CD4-positive, alpha-beta T cell treated with Interleukin-15 for 4 hours (primary cell): ENCODE results near the gene DDX60.
"Not testable (repeated sequence)": the region's sequence is repeated elsewhere in the genome, so short reads cannot be mapped to it uniquely, and the experiment has no call there.

Source experiments
- DNase-seq: peaks from one replicate; pipeline ENCODE4 v3.0.0-alpha.2; 2020; ENCODE audit warnings: low spot score

The DDX60 gene

DNA sequence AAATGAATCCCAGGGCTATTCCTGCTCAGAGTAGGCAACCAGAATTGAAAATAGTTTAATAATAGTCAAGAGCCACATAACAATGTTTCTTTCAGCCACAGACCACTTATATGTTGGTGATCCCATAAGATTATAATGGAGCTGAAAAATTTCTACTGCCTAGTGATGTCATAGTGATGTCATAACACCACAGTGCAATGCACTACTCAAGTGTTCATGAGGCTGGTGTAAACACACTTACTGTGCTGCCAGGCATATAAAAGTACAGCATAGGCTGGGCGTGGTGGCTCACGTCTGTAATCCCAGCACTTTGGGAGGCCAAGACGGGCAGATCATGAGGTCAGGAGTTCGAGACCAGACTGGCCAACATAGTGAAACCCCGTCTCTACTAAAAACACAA, 15.1 kb downstream of the DDX60 start:
- not testable (repeated sequence) for DNase-seq

DNA sequence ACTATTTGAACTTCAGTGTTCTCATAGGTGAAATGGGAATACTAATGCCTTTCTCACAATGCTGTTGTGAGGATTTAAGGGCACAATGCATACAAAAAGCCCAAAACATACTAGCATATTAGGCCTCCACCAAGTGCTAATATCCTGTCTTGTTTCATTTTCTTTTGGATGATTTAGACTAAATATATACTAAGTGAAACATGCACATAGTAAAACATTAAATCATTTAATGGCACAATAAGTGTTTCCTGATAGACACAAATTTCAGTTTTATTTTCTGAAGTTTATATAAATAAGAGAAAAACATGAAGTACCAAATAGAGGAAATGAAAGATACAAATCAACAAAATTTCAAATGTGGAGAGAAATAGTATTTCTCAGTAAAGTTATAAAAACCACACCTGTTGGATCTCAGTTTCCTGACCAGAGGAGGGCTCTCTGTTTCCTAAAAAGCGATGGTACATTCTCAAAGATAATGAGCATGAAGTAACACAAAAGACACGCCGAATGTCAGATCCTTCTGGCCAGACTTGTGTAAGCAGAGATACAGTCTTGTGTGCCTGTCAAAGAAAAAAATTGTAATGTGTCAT, 25.1 kb downstream of the DDX60 start:
- DNase-seq = no peak

DNA sequence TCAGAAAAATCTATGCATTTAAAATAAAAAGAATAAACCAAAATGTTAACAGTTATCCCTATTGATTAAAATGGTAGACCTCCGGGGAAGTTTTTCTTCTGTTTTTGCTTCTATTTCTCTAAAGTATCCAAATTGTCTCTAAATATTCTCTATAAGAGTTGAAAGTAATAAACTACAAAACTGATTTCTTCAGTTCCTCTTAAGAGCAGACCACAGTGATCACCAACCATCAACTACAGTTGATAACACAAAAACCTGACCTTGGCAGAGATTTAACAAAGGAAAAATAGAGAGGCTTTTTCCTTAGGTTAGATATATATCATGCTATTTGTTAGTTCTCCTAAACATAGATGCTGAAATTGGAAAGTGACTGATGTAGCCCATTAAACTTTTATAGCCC, 27.3 kb downstream of the DDX60 start:
- DNase-seq = no peak

DNA sequence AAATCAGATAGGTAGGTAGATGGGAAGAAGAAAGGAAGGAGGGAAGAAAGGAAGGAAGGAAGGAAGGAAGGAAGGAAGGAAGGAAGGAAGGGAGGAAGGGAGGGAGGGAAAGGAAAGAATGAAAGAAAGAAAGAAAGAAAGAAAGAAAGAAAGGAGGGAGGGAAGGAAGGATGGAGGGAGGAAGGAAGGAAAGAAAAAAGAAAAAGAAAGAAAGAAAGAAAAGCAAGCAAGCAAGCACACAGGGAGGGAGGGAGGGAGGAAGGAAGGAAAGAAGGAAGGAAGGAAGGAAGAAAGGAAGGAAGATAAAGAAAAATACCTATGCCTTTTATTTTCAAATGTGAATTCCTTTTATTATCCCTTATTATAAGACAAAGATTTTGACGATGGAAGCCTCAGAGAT, 32.7 kb downstream of the DDX60 start:
- not testable (repeated sequence) for DNase-seq

DNA sequence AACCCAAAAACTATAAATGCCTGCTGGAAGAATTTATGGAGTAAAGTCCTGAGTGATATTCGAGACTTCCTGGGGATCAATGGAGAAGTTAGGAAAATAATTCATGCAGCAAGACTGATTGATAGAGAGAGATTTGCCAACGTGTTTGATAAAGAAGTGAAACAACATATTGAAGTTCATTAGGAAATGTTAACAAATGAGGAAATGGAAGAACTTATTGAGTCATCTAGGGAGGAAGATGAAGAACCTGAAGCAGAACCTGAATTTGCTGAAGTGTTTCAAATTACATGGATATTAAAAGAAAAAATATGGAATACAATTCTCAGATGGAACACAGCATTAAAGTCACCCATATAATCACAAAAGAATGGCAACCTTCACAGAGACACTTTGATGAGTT, 39.0 kb downstream of the DDX60 start:
- DNase-seq = no peak

DNA sequence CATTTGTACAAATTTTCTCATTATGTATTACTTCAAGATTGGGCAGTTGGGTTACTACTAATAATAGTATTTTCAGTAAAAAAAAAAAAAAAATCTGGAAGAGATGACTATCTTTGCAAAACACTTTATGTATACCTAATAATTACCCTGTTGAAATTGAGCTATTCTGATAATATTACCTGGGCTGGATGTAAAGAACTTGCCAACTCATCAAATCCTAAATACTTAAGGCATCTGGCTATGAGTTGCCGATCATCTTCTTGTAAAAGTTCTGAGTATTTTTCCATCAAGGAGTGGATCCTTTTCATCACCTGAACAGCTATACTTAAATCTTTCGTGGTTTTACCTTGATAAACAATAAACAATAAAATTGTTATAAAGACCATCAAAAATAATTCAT, 42.7 kb downstream of the DDX60 start:
- DNase-seq = no peak

DNA sequence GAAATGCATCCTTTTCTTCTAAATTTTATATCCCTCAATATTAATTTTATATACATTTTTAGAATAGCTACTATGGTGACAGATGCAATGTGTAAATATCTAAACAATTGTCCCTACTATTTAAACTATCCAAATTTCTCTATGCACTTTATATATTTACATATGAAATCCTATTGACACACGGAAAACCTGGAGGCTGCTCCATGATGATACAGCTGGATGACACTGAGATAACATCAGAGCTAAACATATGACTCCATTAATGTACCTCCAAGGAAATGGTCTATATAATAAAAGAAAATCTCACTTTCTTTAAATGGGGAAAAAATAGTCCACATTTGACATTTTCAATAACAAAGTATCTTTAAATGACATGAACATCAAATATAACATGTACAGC, 43.7 kb downstream of the DDX60 start:
- DNase-seq = no peak

DNA sequence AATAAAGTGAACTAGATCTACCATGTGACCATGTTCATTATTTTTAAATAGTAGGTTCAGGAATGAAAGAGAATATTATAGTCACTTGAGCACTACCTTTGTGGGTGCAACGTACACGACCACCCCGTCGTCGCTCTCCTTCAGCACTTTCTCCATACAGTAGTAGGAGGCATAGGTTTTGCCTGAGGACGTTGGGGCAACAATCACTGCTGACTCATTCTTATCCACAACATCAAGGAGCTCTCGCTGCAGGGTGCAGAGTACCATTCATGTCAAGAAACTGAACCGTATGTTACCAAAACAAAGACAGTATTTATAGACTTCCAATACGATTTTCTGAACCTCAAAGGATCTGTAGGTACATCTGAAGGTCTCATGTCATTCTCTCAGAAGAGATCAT, 44.7 kb downstream of the DDX60 start:
- no peak for DNase-seq

DNA sequence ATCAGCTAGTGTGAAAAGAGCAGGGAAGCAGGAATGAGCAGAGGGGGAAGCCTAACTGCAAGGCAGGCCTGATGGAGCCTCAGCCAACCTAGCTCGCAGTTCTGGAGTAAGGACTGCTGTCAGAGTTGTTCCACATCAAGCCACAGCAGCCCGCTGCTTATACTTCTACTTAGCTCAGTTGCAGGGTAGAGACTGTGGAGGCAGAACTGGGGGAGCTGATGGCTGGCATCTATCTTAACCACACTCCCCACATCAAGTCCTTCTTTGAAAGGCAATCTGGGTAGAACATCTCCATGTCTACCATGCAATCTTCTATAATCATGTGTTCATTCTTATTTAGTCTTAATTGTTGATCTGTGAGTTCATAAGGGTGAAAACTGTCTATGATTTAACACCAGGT, 46.1 kb downstream of the DDX60 start:
- DNase-seq = no peak

DNA sequence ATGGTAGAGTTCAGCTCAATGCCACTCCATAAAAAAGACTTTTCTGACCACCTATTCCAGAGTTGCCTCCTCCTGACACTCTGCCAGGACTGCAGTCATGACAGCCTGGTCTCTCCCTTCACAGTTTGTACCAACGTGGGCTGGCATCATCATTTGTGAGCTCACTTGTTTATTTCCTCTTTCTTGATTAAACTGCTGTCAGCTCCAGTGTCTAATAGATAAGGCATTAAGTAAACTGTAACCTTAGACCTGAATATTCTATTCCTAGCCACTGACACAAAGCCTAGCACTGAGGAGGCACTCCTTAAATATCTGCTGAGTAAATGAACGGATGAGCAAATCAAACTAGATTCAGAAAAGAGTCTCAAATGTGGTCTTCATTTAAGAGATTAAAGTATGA, 48.7 kb downstream of the DDX60 start:
- DNase-seq = no peak

DNA sequence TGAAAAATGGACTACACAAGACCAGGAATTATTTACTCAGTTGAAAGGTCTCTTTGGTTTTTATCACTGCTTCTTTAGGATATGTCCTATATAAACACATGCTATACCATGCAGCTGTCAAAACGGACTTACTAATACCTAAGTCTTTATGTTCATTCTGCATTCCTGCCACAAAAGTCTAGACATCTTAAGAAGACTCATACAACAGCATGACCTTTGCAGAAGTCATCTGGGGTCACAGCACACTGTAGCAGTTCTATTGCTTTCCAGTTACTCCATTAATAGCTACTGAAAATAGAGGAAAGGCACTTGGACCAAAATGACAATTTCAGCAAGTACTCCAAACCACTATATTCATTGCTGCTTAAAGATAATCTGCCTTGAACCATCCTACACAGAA, 53.2 kb downstream of the DDX60 start:
- DNase-seq = no peak

DNA sequence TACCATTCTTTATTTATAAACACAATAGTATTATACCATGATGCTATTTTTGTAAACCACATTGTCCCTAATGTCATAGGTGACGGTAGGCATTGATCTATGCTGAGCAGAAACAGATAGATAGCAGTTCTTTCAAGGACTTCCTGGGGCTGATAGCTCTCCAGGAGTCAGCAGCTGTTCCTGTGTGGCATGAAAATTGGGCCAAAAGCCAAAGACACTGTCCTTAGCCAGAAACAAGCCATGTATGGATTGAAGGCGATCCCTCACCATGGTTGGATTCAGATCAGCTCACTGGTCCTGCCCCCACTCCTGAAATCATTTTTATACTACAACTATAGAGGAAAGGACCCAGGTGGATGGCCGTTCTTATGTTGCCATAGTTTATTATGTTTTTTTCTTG, 53.6 kb downstream of the DDX60 start:
- no peak for DNase-seq

DNA sequence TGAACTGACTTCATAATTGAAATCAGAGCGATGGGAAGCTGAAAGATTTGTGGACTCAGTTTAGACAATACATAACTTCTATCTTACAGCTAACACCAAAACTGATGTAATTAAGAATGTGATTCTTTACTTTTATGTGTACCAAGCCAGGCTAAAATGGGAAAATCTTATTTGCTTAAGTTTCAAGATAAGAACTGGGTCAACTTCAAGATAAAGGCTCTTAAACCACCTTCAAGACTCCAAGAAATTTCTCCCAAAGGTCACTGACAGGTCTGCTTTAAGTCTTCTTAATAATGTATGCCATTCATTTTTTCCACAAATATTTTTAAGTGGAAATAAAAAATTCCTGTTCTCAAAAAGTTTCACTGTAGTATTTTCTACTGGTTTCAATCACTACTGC, 55.5 kb downstream of the DDX60 start:
- DNase-seq = no peak

DNA sequence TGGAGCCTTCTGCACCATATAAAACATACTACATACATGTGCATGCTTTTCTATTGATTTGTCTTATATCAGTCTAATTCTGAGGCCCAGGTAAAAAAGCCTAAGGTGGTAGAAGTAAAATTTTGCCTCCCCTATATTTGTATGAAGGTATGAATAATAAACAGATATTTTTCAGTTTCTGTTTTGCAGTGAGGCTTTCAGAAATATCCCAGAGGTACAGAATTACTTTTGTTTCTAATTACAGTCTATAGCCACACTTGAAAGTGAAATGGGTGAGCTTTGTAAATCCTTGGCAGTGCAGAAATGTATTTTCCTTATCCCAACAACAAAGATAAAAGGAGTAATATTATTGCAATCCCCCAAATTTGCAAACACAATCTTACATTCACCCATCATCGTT, 59.5 kb downstream of the DDX60 start:
- DNase-seq = no peak

DNA sequence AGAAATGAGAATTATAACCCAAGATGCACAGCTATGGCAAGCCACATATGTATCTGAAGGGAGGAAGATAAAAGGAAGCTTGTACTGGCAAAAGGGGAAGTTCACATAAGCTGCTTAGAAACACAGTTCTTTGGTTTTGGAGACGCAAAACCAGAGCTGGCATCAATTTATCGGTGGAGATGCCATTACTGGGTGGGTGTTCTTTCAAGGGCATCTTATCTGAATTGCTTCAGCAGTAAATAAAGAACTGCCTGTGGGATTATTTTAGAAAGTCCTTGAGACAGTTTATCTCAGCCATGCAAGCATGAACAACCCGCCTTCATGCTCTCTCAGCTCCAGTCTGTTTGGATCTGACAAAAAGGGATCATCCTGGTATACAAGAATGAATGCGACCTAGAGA, 60.8 kb downstream of the DDX60 start:
- no peak for DNase-seq

DNA sequence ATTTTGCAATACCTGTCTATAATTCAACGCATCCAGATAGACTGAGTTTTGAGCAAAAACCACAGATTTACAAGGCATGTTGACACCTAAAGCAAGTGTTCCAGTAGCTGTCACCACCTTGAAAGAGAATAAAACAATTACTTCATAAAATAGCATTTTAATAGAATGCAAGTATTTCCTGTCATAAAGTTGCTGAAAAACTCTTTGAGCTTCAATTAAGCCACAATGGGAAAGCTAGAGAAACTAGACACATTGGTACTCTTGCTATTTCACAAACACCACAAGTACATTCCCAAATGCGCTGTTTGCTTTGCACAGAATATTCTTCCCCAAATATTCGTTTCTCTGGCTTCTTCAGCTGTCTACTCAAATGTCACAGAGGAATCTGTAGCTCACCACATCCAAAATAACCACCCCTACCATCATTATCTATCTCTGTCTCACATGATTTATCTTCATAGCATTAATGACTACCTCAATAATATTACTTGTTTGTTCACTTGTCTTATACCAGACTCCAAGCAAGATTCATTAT, 70.3 kb downstream of the DDX60 start:
- DNase-seq = no peak

DNA sequence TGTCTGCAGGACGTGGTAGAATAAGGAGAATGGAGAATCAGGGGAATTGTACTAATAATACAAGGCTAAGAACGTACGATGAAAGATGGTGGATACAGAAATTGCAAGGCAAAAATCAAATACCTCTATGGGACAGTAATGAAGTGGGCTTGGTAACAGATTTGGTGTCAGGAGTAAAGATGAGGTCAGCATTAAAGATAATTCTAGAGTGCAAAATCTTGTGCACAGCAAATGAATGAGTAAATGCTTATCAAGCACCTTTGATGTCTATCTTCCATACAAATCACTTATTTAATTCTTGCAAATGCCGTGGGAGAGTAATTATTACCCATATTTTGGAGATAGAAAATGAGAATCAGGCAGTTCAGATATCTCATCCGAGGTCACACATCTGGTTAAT, 70.9 kb downstream of the DDX60 start:
- DNase-seq = no peak

DNA sequence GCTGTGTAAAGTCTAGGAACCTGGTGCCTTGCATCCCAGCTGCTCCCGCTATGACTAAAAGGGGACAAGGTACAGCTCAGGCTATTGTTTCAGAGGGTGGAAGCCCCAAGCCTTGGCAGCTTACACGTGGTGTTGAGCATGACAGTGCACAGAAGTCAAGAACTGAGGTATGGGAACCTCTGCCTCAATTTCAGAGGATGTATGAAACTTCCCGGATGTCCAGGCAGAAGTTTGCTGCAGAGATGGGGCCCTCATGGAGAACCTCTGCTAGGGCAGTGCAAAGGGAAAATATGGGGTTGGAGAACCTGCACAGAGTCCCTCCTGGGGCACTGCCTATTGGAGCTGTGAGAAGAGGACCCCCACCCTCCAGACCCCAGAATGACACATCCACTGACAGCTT, 76.6 kb downstream of the DDX60 start:
- no peak for DNase-seq

DNA sequence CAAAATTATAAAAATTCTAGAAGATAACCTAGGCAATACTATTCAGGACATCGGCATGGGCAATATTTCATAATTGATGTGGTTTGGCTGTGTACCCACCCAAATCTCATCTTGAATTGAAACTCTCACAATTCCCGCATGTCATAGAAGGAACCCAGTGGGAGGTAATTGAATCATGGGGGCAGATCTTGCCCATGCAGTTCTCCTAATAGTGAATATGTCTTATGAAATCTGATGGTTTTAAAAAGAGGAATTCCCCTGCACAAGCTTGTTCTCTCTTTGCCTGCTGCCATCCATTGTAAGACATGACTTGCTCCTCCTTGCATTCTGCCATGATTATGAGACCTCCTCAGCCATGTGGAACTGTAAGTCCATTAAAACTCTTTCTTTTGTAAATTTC, 77.7 kb downstream of the DDX60 start:
- no peak for DNase-seq

DNA sequence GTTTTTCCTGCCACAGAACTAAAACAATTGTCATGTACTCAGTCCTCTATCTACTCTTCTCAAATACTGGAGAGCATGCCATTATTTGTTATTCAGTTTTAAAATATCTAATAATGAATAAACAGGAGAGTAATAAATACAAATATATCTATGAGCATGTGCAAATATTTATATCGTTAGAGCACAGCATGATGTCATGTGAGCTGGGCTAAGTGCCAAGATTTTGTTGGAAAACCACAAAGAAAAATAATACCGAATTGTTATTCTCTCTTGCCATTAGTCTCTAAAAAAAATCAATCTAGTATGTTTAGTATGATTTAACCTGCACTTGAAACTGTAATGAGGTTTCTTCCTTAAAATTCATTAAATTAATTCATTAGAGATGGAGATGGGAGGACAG, 97.3 kb downstream of the DDX60 start:
- DNase-seq = no peak

DNA sequence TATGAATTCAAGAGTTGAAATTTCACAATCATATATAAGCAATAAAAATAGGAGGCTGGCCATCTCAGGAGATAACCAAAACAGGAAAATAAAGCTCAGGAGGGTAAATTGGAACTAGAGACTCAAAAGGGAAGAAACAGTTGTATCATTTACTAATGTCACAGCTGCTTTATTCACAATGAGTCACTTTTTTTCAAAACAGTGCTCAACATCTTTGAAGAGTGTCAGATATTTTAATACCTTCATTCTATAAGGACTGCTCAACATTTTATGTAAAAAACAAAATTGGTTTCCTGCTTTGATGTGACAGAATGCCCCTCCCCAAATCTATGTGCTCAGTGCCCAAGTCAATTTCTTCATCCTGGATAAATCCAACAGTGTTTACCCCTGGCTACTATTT, 97.7 kb downstream of the DDX60 start:
- DNase-seq = no peak

DNA sequence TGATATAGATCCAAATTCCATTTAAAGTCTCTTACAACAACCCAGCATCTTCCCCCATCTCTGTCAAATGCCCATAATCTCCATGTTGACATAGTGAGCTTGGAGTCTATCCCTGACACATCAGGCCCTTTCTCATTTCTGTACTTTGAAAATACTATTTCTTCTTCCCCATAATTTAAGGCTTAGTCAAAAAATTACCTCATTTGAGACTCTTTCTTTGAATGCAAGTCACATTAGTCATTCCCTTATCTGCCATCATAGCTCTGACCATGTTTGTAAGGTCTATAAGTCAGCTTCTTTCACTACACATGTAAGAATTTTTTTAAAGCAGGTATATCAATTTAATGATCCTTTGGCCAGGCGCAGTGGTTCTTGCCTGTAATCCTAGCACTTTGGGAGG, 99.9 kb downstream of the DDX60 start:
- DNase-seq = no peak

DNA sequence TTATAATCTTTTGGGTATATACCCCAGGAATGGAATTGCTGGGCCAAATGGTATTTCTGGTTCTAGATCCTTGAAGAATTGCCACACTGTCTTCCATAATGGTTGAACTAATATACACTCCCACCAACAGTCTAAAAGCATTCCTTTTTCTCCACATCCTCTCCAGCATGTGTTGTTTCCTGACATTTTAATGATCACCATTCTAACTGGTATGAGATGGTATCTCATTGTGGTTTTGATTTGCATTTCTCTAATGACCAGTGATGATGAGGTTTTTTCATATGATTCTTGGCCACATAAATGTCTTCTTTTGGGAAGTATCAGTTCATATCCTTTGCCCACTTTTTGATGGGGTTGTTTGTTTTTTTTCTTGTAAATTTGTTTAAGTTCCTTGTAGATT, 105.0 kb downstream of the DDX60 start:
- not testable (repeated sequence) for DNase-seq

DNA sequence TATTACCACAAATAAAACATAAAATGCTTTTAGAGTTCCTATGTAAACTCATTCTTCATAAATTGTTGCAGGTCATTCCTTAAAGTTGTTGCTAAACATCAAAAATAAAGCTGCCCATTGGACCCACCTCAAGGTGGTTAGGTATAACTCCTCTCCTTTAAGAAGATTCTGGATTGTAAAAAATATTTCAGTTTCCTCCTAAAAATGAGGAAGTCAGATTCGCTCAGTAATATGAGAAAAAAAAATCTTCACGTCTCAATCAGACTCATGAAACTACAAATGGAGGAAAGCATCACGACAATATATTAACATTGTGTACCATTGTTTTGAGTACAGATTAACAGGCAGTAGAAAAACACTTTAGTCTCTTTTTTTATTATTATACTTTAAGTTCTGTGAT, 105.9 kb downstream of the DDX60 start:
- DNase-seq = no peak
